Smooth muscle cell (in vitro differentiated cells): ENCODE measurements around the gene DBF4B. TPM values are rescaled to one million over a fixed set of nuclear protein-coding genes. Genes with fewer than 3 reads are reported as not detected.

Source experiments
- DNase-seq: peaks from one replicate; lab custom pipeline; 2025; ENCODE audit not compliant: unreplicated experiment; lab: John Stamatoyannopoulos, UW
- H2AFZ ChIP-seq: fragments of 200-600 bp; sonication (generic); 2 replicates; pipeline ENCODE4 v1.6.0; 2016; ENCODE audit warnings: antibody characterized with exemption, low read depth, mild to moderate bottlenecking
- H3F3A ChIP-seq: fragments of 200-600 bp; sonication (generic); 2 replicates; pipeline ENCODE4 v1.6.0; 2017; ENCODE audit warnings: antibody characterized with exemption, low read depth
- H3K27ac ChIP-seq: fragments of 200-600 bp; sonication (generic); 2 replicates; pipeline ENCODE4 v1.5.1; 2016; ENCODE audit warnings: low read depth, mild to moderate bottlenecking
- H3K27me3 ChIP-seq: fragments of 200-600 bp; sonication (generic); 2 replicates; pipeline ENCODE4 v1.6.1; 2016; ENCODE audit warnings: low read depth, mild to moderate bottlenecking
- H3K36me3 ChIP-seq: fragments of 200-600 bp; sonication (generic); 2 replicates; pipeline ENCODE4 v1.5.1; 2016; ENCODE audit warnings: low read depth
- H3K4me1 ChIP-seq: fragments of 200-600 bp; sonication (generic); 2 replicates; pipeline ENCODE4 v1.5.1; 2016; ENCODE audit warnings: low read depth
- H3K4me2 ChIP-seq: fragments of 200-600 bp; sonication (generic); 2 replicates; pipeline ENCODE4 v1.6.0; 2016; ENCODE audit warnings: mild to moderate bottlenecking
- H3K4me3 ChIP-seq: fragments of 200-600 bp; sonication (generic); 2 replicates; pipeline ENCODE4 v1.5.1; 2016; ENCODE audit warnings: mild to moderate bottlenecking
- H3K79me2 ChIP-seq: fragments of 200-600 bp; sonication (generic); 2 replicates; pipeline ENCODE4 v1.6.0; 2016; ENCODE audit warnings: low read depth, mild to moderate bottlenecking
- H3K9ac ChIP-seq: fragments of 200-600 bp; sonication (generic); 2 replicates; pipeline ENCODE4 v1.6.0; 2016; ENCODE audit warnings: low read depth
- H3K9me3 ChIP-seq: fragments of 200-600 bp; sonication (generic); replicated peaks from 2 replicates; pipeline ENCODE4 v1.5.1; 2016; ENCODE audit warnings: low read depth
- H4K20me1 ChIP-seq: fragments of 200-600 bp; sonication (generic); 2 replicates; pipeline ENCODE4 v1.6.0; 2016; ENCODE audit warnings: low read depth
- WGBS: methylation state at CpG from one replicate; pipeline ENCODE4 v1.1.7; 2016; ENCODE audit warnings: low lambda C conversion rate; 5-methylcytosine and 5-hydroxymethylcytosine counted together
- polyA plus RNA-seq: library from polyadenylated mRNA; unstranded; fragments of >200 nt; fragmentation: Nextera tagmentation; extraction: Ambion mirVana; gene quantifications from 2 replicates; pipeline ENCODE4 v1.2.1, GENCODE V29; 2016
- total RNA-seq: library from RNA; depleted of rRNA; stranded (reverse); fragments of >200 nt; gene quantifications from 2 replicates; pipeline ENCODE4 v1.2.3, GENCODE V29; 2014
- TF ChIP-seq, protein P1 (sequence below): fragments of 200-600 bp; sonication (generic); IDR thresholded peaks from 2 replicates; pipeline ENCODE4 v1.5.1; 2017; ENCODE audit warnings: borderline replicate concordance, mild to moderate bottlenecking, antibody characterized with exemption; ENCODE audit not compliant: insufficient read depth, poor library complexity, severe bottlenecking

DBF4B gene
- total and polyA plus RNA-seq, 2 experiments from 2014 or later, result 1.6 to 2.7 TPM

DNA sequence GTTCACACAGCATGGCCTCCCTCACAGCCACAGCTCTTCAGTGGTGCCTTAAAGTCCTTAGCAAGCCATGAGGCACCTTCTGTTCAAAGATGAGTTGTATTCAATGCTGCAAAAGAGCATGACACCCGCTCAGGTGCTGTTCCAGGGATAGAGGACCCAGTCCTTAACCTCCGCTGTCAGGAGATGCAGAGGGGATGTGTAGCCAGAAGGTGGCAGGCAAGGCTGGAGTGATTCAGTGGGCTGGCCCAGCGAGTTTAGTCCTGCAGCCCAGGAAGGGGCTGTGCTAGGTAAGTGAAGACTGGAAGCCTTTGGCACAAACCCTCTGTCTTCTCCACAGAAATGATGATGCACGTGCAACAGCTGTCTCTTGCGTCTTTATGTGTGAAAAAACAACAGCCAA is 25.3 kb downstream of the DBF4B start:
- 89% methylated on average over 5 of the region's 5 CpGs for WGBS
- no peak overlapping the region for H3K4me2 ChIP-seq
- no peaks in the 10 kb centered on the region for H3K36me3 ChIP-seq

DNA sequence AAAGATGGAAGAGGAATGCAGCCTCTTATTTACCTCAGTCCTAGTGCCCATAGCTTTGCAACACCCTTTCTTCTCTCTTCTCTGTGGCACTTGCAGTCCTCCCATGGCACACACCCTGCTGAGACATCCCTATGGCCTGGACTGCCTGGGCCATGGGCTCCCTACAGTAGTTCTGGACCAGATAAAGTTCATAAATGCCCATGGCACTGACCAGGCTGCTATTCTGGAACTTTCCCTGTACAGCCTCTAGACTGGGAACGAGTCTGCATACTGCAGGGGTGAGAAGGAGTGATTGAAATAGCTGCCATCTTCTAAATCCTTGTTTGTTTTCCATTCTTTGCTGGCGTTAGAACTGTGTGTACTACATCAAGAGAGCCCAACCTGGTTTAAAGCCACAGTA is 25.8 kb downstream of the DBF4B start:
- H3K4me2 ChIP-seq, result no peak overlapping the region
- no peak for DNase-seq
- H3K36me3 ChIP-seq, result no peaks in the 10 kb centered on the region
- H3K9me3 ChIP-seq, result no peaks in the 10 kb centered on the region
- TF ChIP-seq, protein P1, sequence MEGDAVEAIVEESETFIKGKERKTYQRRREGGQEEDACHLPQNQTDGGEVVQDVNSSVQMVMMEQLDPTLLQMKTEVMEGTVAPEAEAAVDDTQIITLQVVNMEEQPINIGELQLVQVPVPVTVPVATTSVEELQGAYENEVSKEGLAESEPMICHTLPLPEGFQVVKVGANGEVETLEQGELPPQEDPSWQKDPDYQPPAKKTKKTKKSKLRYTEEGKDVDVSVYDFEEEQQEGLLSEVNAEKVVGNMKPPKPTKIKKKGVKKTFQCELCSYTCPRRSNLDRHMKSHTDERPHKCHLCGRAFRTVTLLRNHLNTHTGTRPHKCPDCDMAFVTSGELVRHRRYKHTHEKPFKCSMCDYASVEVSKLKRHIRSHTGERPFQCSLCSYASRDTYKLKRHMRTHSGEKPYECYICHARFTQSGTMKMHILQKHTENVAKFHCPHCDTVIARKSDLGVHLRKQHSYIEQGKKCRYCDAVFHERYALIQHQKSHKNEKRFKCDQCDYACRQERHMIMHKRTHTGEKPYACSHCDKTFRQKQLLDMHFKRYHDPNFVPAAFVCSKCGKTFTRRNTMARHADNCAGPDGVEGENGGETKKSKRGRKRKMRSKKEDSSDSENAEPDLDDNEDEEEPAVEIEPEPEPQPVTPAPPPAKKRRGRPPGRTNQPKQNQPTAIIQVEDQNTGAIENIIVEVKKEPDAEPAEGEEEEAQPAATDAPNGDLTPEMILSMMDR, result no peak
- no peaks in the 10 kb centered on the region for H3K79me2 ChIP-seq
- H3K9ac ChIP-seq, result no peak overlapping the region
- H3F3A ChIP-seq, result no peaks in the 10 kb centered on the region
- no peak overlapping the region for H3K27ac ChIP-seq
- WGBS, result 93% methylated on average over 2 of the region's 2 CpGs
- H3K4me1 ChIP-seq, result no peaks in the 10 kb centered on the region
- H3K4me3 ChIP-seq, result no peak overlapping the region
- H2AFZ ChIP-seq, result no peak overlapping the region
- H4K20me1 ChIP-seq, result no peaks in the 10 kb centered on the region
- no peaks in the 10 kb centered on the region for H3K27me3 ChIP-seq

More for the DNA sequence above, 25.3 kb downstream of the DBF4B start:
- DNase-seq, result no peak
- H4K20me1 ChIP-seq, result no peaks in the 10 kb centered on the region
- TF ChIP-seq, protein P1, result no peak
- no peaks in the 10 kb centered on the region for H3K4me1 ChIP-seq
- no peak overlapping the region for H3K27ac ChIP-seq
- no peak overlapping the region for H2AFZ ChIP-seq
- H3K79me2 ChIP-seq, result no peaks in the 10 kb centered on the region
- no peaks in the 10 kb centered on the region for H3K27me3 ChIP-seq
- H3K4me3 ChIP-seq, result no peak overlapping the region
- H3K9ac ChIP-seq, result no peak overlapping the region
- no peaks in the 10 kb centered on the region for H3F3A ChIP-seq
- H3K9me3 ChIP-seq, result no peaks in the 10 kb centered on the region

DNA sequence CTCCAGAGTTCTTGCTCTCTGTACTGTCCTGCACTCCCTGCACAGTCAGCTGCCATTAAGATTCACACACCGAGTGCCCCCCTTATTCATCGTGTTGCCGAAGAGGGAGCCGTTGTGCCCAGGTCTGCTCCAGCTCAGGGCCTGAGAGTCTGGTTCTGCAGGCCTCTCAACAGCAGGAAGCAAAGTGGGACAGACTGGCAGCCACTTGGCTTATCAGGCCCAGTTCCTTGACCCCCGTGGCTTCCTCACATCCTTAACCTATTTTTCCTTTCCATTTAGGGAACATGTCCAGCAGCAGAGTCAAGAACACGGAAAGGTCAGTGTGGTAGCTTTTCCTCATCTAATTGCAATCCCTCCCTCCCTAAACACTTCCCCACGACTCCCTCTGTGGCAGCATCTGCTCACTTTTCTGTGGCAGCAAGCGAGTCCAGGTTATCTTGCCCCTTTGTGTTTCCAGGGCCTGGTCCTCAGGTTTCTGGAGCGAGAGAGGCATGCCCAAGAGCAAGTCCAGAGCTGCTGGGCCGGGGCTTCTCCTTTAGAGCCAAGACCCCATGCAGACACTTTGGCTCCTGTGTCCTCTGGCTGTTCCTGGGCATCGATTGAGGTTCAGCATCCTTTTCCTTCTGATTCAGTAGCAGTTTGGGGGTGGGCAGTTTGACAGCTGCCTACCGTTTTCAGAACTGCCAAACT is 28.2 kb downstream of the DBF4B start:
- H3K9me3 ChIP-seq, result no peaks in the 10 kb centered on the region
- WGBS, result 94% methylated on average over 12 of the region's 12 CpGs
- no peaks in the 10 kb centered on the region for H3K36me3 ChIP-seq
- no peak overlapping the region for H3K9ac ChIP-seq
- H3K4me1 ChIP-seq, result no peaks in the 10 kb centered on the region
- no peak overlapping the region for H3K27ac ChIP-seq
- H3F3A ChIP-seq, result no peaks in the 10 kb centered on the region
- H3K4me2 ChIP-seq, result no peak overlapping the region
- H3K79me2 ChIP-seq, result no peaks in the 10 kb centered on the region
- no peak for DNase-seq
- TF ChIP-seq, protein P1, result no peak
- no peak overlapping the region for H3K4me3 ChIP-seq
- H3K27me3 ChIP-seq, result no peaks in the 10 kb centered on the region
- H4K20me1 ChIP-seq, result no peaks in the 10 kb centered on the region
- H2AFZ ChIP-seq, result no peak overlapping the region
